GM21576 (cell line): Measurements from ENCODE around the gene DUSP7.

Experiments used
- ATAC-seq: cut with Tn5 transposase; IDR thresholded peaks from one replicate; pipeline ENCODE4 v1.9.1; 2021; ENCODE audit warnings: mild to moderate bottlenecking, moderate library complexity; ENCODE audit not compliant: unreplicated experiment

DUSP7 gene

DNA sequence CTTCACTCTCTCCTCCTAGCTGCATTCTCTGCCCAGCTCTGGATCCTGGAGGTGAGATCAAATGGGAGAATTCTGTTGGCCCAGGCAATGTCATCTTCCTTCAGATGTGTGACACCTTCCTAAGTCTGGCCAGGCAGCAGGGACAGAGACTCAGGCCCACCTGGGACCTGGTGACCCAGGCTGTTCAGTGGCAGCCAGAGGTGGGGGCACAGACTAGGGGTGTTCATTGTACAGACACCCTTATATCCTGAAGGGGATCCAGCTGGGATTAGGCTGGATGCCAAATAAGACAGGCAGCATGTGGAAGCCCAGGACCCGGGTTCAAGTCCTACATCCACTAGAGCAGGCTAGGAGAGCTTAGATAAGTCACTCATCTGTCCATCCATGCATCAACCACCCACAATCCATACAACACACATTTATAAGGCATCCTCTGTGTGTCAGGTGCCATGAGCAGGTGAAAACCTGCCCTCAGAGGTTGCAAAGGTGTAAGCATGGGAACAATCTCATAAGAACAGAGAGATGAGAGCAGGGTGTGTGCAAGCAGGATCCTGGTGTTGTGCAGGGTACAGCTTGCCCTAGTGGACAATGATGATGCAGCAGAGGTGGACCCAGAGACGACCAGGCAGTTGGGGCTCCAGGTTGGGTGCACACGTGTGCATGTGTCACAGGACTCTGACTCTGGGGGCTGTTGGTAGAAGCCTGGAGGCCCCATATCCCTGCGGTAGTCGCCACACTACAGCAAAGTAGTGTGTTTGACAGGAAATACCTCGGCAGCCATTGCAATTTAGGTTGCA is 42.4 kb downstream of the DUSP7 start:
- ATAC-seq = no peak

DNA sequence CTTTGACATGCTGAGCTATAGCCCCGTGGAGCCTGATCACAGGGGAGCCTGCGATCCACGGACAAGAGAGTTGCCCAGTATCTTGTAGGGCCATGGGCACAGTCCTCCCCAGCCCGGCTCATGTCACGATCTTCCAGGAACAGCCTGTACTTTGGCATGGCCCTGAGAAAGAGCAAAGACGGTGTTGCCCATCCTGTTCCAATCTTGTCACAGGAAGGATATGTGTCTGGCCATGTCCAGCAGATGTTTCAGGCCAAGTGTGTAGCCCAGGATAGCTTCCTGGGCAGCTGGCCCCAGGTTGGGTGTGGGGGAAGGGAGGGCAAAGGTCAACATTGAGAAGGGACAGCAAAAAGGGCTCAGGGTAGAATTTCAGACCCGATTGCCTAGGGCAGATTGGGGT is 43.7 kb downstream of the DUSP7 start:
- ATAC-seq = no peak

DNA sequence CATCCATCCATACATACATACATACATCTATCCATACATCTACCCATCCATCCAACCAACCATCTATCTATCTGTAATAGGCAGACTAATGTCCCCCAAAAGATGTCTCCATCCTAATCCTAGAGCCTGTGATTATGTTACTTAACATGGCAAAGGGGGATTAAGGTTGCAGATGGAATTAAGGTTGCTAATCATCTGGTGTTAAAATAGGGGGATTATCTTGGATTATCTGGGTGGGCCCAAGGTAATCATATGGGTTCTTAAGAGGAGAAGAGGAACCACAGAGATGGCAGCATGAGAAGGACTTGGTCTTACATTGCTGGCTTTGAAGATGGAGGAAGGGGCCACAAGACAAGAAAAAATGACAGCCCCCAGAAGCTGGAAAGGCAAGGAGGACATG is 45.9 kb downstream of the DUSP7 start:
- ATAC-seq = no peak

DNA sequence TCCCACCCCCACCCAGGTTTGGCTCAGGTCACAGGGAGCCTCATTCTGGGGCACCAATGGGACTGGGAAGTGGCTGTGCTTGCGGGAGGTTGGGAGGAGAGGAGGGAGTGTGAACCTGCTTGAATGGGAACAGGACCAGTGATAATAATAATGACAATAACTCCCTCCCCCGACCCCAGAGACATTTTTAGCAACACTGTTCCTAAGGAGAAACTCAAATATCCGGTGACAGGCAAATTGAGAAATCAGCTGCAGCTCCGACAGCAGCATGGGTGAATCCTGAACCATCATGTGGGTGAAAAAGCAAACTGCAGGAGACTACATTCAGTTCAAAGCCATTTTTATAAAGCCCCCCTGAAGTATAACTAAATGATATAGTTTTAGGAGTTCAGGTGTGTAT is 49.1 kb downstream of the DUSP7 start:
- ATAC-seq = no peak

DNA sequence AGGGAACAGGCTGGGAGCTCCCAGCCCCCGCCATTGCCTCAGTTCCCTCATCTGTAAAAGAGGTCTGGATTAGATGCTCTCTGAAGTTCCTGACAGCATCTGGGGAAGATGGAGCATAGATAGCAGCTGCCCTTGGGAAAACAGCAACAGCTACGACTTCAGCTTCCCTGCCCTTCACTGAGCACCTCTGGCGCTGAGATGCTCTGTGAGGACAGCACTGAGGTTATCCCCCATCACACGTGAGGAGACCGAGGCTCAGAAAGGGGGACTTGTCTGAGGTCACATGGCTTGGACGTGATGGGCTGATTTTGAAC is 49.6 kb downstream of the DUSP7 start:
- no peak for ATAC-seq

DNA sequence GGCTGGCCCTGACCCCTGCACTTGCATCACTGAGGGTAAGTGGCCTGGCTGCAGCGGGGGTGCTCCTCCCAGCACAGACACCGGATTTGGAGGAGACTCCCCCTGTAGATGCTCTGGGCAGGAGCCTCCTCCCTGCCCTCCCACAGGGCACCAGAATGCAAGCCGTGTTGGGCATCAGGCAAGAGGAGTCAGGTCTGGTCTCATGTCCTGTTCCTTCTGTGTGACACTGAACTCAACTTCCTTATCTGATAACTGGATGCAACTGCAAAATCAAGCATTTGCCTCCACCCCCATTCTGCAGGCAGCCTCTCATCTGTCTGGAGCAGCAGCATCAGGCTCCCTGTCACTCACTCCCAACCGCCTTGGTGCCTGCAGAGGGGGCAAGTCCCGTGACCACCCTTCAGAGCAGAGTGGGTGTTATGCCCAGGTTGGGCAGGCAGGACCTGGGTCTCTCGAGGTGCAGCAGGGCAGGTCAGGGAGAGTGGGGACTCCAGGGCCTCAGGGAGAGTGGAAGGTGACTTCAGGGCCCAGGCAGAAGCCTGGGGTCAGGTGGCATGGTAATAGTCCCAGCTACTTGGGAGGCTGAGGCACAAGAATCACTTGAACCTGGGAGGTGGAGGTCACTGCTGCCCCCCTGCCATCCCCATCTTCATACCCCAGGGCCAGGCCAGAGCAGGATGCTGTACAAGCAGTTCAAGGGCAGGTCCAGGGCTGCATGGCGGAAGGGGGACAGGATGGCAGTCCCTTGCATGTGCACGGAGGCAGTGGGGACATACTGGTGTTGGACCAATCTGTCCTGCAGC is 50.2 kb downstream of the DUSP7 start:
- ATAC-seq = no peak

DNA sequence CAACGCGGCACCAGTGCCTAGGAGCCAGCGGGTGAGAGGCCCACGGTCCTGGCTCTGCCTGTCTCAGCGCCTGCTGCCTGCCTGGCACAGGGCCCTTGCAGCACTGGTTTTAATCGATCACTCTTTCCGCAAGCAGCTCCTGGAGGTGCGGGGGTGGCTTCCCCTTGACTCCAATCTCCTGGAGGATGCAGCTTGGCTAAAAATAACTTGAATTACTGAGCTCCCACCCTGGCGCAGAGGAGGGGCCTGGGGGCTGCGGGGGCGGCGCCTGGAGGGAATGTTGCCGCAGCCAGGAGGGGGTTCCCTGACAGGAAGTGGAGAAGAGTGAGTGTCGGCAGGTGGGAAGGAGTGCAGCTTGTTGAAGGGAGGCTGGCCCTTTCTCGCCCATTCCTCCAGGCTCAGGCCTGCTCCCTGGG is 50.8 kb downstream of the DUSP7 start:
- ATAC-seq = no peak

DNA sequence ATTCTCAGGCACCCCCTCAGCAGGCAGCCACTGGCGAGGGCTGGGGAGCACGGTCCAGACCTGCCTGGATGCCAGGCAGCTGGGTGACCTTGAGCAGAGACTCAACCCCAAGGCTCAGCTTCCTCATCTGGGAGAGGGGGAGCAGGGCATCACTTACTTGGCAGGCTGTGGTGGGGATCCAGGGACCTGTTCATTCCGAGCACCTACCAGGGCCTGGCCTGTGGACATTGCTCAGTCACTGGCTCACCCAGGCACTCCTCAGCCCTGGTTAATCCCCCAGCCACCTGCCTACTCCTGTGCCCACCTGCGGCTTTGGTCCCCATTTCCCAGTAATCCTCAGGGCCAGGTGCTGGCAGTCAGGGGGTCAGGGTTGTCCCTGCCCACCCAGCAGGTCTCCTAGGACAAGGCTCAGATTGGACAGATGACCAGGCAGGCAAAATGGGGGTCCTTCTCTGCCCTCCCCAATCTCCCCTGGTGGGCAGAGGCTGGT is 51.4 kb downstream of the DUSP7 start:
- no peak for ATAC-seq

DNA sequence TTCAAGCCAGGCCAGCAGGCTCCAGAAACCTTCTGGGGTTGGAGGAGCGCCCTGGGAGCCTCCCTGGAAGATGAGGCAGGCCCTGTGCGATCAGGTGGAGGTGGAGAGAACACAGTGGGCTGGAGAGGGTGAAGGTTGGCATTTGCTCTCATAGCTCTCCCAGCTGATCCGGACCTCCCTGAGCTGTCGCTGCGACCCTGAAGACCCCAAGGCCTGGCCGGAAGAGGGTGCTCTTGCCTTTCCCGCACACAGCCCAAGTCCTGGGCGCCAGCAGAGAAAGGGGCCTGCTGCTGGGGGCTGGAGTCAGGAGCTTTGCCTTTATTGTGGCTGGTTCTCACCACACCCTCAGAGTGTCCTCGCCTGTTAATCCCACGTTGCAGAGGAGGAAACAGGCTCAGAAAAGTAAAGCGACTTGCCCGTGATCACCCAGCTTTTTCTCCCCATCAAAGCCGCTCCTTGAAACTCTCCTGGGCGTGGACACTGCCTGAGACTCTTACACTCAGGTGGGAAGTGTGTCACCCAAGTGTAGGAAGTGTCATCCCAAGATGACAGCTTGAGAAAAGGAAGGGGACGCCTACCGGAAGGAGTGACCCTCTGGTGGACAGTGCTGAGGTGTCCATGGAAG is 52.1 kb downstream of the DUSP7 start:
- ATAC-seq = no peak

DNA sequence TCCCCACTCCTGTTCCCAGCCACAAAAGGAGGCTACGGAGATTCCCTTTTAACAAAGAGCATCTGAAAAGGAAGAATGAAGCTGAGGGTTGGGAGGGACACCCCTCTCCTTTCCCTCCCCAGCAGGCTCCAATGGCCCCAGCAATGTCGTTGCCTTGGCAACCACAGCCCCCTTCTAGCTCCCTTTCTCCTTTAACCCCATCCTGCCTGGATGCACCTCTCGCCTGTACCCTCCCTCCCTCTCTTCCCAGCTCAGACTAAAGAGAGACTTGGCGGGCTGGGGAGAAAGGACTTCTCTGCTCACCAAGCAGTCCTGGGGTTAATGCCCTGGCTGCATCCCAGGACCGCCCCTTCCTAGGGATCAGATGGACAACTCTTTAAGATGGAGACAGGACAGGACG is 53.6 kb downstream of the DUSP7 start:
- no peak for ATAC-seq

DNA sequence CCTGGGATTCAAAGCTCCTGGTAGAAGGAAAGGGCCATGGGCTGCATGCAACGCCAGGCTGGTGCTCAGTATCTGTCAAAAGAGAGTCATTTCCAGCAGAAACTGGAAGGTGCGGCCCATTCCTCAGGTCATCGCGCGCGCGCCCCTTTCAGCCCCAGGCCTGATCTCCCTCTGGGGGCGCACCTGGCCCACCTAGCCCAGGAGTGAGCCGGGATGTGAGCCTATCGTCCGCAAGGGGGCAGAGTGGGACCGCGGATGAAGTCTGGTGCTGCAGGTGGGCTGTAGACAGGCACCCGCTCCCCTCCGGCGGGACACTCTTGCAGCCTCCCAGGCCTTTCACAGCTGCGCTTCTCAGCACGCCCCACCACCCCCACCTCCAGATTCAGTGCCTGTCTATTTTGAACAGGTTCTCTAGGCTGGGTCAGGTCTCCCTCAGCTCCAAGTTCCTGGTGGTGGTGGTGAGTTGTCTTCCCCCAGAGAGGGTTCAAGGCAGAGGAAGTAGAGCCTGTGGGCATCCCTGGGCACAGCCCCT is 54.9 kb downstream of the DUSP7 start:
- peak; percentile 77 for ATAC-seq

DNA sequence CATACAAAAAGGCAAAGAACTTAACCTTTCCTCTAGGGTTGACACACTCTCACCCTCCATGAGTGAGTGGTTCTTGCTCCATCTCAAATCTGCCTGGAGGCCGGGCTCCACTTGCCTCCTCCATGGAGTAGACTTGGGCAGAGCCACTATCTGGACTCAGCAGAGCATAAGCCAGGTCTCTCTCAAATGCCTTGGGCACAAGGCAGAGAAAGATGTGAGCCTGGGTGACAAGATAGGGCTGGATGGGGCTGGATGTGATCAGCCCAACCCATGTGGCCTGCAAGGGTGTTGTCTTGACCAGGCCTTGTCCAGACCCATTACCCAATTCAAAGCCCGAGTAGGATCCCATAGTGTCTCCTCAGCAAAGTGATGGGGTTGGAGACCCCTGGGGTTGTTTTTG is 56.5 kb downstream of the DUSP7 start:
- no peak for ATAC-seq
